ENCODE results near the gene C1orf122. TPM values are rescaled to one million over a fixed set of nuclear protein-coding genes. Genes with fewer than 3 reads are reported as not detected.

The C1orf122 gene
- total and polyA plus RNA-seq, 2 of the 13 experiments (the other 11 are each of a cell fraction or from before 2014, with no cell fraction given) = 18.7 to 40.6 TPM

DNA sequence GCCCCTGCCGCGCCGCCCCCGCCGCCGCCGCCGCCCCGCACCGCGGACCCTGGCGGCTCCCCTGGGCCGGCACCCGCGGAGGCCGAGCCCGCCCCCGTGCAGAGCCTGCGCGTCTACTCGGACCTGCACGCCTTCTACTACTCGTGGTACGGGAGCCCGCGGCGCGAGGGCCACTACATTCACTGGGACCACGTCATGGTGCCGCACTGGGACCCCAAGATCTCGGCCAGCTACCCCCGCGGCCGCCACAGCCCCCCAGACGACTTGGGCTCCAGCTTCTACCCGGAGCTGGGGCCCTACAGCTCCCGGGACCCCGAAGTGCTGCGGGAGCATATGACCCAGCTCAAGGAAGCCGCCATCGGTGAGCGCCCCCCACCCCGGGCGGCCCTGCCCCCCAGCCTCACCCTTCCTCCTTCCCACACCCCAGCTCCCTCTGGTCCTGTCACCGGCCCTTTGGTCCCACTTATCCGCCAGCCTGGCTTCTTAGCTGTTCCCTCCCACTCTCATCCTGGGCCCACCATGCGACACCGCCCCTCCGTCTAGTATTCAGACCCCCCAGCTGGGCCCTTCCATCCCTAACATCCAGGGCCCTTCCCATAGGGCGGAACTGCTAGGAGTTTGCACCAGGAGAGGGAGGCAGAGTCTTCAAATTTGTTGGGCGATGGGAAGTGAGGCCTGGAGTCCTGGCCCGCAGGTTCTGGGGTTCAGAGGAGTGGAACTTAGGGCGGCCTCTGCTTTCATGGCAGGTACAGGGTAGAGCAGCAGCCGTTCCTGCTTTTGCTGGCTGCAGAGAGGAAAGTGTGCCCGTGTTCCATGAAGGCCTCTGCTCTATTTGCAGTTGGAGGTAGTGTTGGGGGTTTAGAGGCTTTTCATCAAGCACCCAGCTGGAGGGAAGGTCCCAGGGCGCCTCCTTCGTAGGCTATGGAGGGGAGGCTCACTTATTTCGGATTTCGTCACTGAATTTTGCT, 12.9 kb upstream of the C1orf122 start:
- DNase-seq (ENCODE audit: low spot score) = no peak
- H3K36me3 ChIP-seq (replicated peaks in 1 of 2; ENCODE audit: control insufficient read depth in 1 of 2, insufficient read depth in 2 of 2, low read length in 2 of 2) = peaks cover 11 to 28% of the 10 kb centered on the region in 2 experiments; a peak in 4 of 5 replicates
- H3K9me3 ChIP-seq (ENCODE audit: low read length) = no peaks in the 10 kb centered on the region
- no peak for FAIRE-seq
- ATAC-seq = peak; percentile 52
- in situ Hi-C loops (cut with HindIII; ENCODE audit: extremely low pct_ligation_motif_present, low pct_unique_long_range_greater_than_20kb) (no loop called here), intact Hi-C loops (cut with micrococcal nuclease; ENCODE audit: unreplicated experiment) (loop anchor here (10.0 kb wide), 1 partner anchor 70 kb away; no protein-coding TSS in a partner anchor)
- peak overlapping the region; percentile 77 for H3K4me2 ChIP-seq (ENCODE audit: low read depth, low read length)
- peak overlapping the region; percentile 9 for H3K27ac ChIP-seq (ENCODE audit: extremely low read length, insufficient read depth, low read length)
- peak overlapping the region; percentile 74 to 81 (median 78) for H3K4me3 ChIP-seq (replicated peaks in 1 of 3; ENCODE audit: insufficient read depth in 1 of 3, low read depth in 2 of 3, low read length in 3 of 3)
- no TSS peak for BruUV-seq (replicated peaks)
- peaks cover 0 to 9% of the 10 kb centered on the region in 2 experiments; a peak in 3 of 5 replicates for H3K27me3 ChIP-seq (ENCODE audit: control insufficient read depth in 1 of 2, insufficient read depth in 2 of 2, low read length in 2 of 2)
- H2AFZ ChIP-seq (ENCODE audit: low read length) = no peak overlapping the region
- peaks cover 7% of the 10 kb centered on the region for H3K79me2 ChIP-seq (ENCODE audit: insufficient read depth, low read length)
- ChIA-PET CTCF (ENCODE audit: low intra/inter-chr PET ratio, low total read pairs) (no interaction called here), POLR2A (interaction anchor here (1.0 to 1.4 kb wide), 3 partner anchors 12 to 17 kb away, joined by 3 to 9 read pairs (median 4); partner anchors contain the start of genes C1orf122 and YRDC)
- no peaks in the 10 kb centered on the region; the same call in 1 of the 2 replicates for H4K20me1 ChIP-seq (ENCODE audit: insufficient read depth, low read length)
- 4% methylated on average over 15 of the region's 59 CpGs for WGBS (ENCODE audit: low lambda C conversion rate)
- peaks cover 24% of the 10 kb centered on the region for H3K4me1 ChIP-seq (ENCODE audit: insufficient read depth, low read length)
- peak overlapping the region; percentile 68 for H3K9ac ChIP-seq (ENCODE audit: insufficient read depth, low read depth, low read length)
- TF ChIP-seq MYNN (CRISPR knock-in tag; IDR thresholded peaks at IDR 0.05; ENCODE audit: low read depth) = no peak
- no peak for TF ChIP-seq ZNF264 (CRISPR knock-in tag; IDR thresholded peaks at IDR 0.05)
- peak; percentile 41 for TF ChIP-seq PHF8 (CRISPR knock-in tag; IDR thresholded peaks at IDR 0.05)
- TF ChIP-seq GTF3A (CRISPR knock-in tag; conservative IDR thresholded peaks at IDR 0.05) = no peak
- TF ChIP-seq ZNF138 (CRISPR knock-in tag; IDR thresholded peaks at IDR 0.05; ENCODE audit: low read depth) = no peak
- TF ChIP-seq ZNF777 (CRISPR knock-in tag; IDR thresholded peaks at IDR 0.05) = peak; percentile 57
- no peak for TF ChIP-seq MBNL3 (CRISPR knock-in tag; conservative IDR thresholded peaks at IDR 0.05)
- 0 out of 2 replicates have a peak, but pooled peaks have one; percentile 25 for TF ChIP-seq NRL (CRISPR knock-in tag; IDR thresholded peaks at IDR 0.05; ENCODE audit: borderline replicate concordance)
- TF ChIP-seq ZNF660 (CRISPR knock-in tag; IDR thresholded peaks at IDR 0.05; ENCODE audit: borderline replicate concordance, low read depth) = no peak
- TF ChIP-seq, protein P1, sequence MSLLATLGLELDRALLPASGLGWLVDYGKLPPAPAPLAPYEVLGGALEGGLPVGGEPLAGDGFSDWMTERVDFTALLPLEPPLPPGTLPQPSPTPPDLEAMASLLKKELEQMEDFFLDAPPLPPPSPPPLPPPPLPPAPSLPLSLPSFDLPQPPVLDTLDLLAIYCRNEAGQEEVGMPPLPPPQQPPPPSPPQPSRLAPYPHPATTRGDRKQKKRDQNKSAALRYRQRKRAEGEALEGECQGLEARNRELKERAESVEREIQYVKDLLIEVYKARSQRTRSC (CRISPR knock-in tag; IDR thresholded peaks at IDR 0.05; ENCODE audit: low read depth) = no peak
- TF ChIP-seq ZNF33B (CRISPR knock-in tag; IDR thresholded peaks at IDR 0.05) = no peak
- 0 out of 2 replicates have a peak, but pooled peaks have one; percentile 20 for TF ChIP-seq GABPB1 (CRISPR knock-in tag; IDR thresholded peaks at IDR 0.05)
- no peak for TF ChIP-seq MATR3 (CRISPR knock-in tag; IDR thresholded peaks at IDR 0.05)
- TF ChIP-seq RBAK (CRISPR knock-in tag; IDR thresholded peaks at IDR 0.05) = no peak
- TF ChIP-seq ZNF30 (CRISPR knock-in tag; IDR thresholded peaks at IDR 0.05) = no peak
- TF ChIP-seq EZH2 (conservative IDR thresholded peaks at IDR 0.05; ENCODE audit: low read depth, low read length) = no peak
- TF ChIP-seq HDAC1 (CRISPR knock-in tag; IDR thresholded peaks at IDR 0.05) = no peak
- TF ChIP-seq, protein P2, sequence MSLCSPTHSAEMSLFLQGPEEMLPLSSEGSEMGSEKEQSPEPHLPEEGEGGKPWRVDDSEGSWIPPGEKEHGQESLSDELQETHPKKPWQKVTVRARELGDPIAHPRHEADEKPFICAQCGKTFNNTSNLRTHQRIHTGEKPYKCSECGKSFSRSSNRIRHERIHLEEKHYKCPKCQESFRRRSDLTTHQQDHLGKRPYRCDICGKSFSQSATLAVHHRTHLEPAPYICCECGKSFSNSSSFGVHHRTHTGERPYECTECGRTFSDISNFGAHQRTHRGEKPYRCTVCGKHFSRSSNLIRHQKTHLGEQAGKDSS (CRISPR knock-in tag; IDR thresholded peaks at IDR 0.05; ENCODE audit: borderline replicate concordance, low read depth) = no peak
- TF ChIP-seq, protein P3, sequence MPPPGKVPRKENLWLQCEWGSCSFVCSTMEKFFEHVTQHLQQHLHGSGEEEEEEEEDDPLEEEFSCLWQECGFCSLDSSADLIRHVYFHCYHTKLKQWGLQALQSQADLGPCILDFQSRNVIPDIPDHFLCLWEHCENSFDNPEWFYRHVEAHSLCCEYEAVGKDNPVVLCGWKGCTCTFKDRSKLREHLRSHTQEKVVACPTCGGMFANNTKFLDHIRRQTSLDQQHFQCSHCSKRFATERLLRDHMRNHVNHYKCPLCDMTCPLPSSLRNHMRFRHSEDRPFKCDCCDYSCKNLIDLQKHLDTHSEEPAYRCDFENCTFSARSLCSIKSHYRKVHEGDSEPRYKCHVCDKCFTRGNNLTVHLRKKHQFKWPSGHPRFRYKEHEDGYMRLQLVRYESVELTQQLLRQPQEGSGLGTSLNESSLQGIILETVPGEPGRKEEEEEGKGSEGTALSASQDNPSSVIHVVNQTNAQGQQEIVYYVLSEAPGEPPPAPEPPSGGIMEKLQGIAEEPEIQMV (CRISPR knock-in tag; IDR thresholded peaks at IDR 0.05; ENCODE audit: low read depth) = no peak
- TF ChIP-seq, protein P4, sequence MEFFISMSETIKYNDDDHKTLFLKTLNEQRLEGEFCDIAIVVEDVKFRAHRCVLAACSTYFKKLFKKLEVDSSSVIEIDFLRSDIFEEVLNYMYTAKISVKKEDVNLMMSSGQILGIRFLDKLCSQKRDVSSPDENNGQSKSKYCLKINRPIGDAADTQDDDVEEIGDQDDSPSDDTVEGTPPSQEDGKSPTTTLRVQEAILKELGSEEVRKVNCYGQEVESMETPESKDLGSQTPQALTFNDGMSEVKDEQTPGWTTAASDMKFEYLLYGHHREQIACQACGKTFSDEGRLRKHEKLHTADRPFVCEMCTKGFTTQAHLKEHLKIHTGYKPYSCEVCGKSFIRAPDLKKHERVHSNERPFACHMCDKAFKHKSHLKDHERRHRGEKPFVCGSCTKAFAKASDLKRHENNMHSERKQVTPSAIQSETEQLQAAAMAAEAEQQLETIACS (CRISPR knock-in tag; IDR thresholded peaks at IDR 0.05) = no peak
